CD14-positive monocyte (primary cell): ENCODE data around the gene PRKX. TPM values are rescaled to one million over a fixed set of nuclear protein-coding genes. Genes with fewer than 3 reads are reported as not detected.

Experiments
- DNase-seq, 3 donors: peaks; one replicate each; pipeline ENCODE4 v3.0.0-alpha.2; 2011 to 2022
- H2AFZ ChIP-seq: 2 replicates; pipeline ENCODE4 v1.6.0; 2012; ENCODE audit warnings: mild to moderate bottlenecking, low read depth, low read length, inconsistent platforms; ENCODE audit not compliant: insufficient read depth, poor library complexity, severe bottlenecking
- H3K27ac ChIP-seq, 2 donors: 1 replicate in 1 of 2; 2 replicates in 1 of 2; pipeline ENCODE4 v1.5.1; 2012 to 2013; ENCODE audit warnings: low read length in 2 of 2, control low read depth in 1 of 2, inconsistent platforms in 1 of 2, low read depth in 1 of 2, mild to moderate bottlenecking in 1 of 2
- H3K27me3 ChIP-seq, 2 donors: one replicate each; pipeline versions ENCODE4 v1.6.0 to v1.6.1; 2011 to 2013; ENCODE audit warnings: low read length in 2 of 2; ENCODE audit not compliant: control insufficient read depth in 2 of 2, insufficient read depth in 2 of 2
- H3K36me3 ChIP-seq, 2 donors: replicated peaks in 1 of 2; 1 replicate in 1 of 2; 2 replicates in 1 of 2; pipeline versions ENCODE4 v1.5.1 to v1.6.1; 2012 to 2013; ENCODE audit warnings: low read length in 2 of 2, control low read depth in 1 of 2, inconsistent platforms in 1 of 2, mild to moderate bottlenecking in 1 of 2; ENCODE audit not compliant: insufficient read depth in 2 of 2, control insufficient read depth in 1 of 2
- H3K4me1 ChIP-seq, 2 donors: 1 replicate in 1 of 2; 2 replicates in 1 of 2; pipeline versions ENCODE4 v1.5.1 to v1.6.1; 2012 to 2013; ENCODE audit warnings: low read length in 2 of 2, control low read depth in 1 of 2, inconsistent platforms in 1 of 2, mild to moderate bottlenecking in 1 of 2, moderate library complexity in 1 of 2; ENCODE audit not compliant: insufficient read depth in 2 of 2, control insufficient read depth in 1 of 2
- H3K4me2 ChIP-seq: replicated peaks from 2 replicates; pipeline ENCODE3; 2012; ENCODE audit warnings: low read length, moderate library complexity, mild to moderate bottlenecking; ENCODE audit not compliant: poor library complexity, severe bottlenecking; ENCODE audit errors: extremely low read depth
- H3K4me3 ChIP-seq, 3 experiments: fragments of 200-600 bp in 1 of 3; sonication (generic) in 1 of 3; replicated peaks in 1 of 3; 1 replicate in 2 of 3; 2 replicates in 1 of 3; pipeline ENCODE4 v1.5.1; 2011 to 2013; ENCODE audit warnings: low read length in 3 of 3, mild to moderate bottlenecking in 3 of 3, control low read depth in 2 of 3, low read depth in 2 of 3, inconsistent platforms in 1 of 3, moderate library complexity in 1 of 3
- H3K79me2 ChIP-seq: 2 replicates; pipeline ENCODE4 v1.6.0; 2012; ENCODE audit warnings: mild to moderate bottlenecking, control low read depth, inconsistent platforms, low read length, moderate library complexity; ENCODE audit not compliant: insufficient read depth
- H3K9ac ChIP-seq: 2 replicates; pipeline ENCODE4 v1.6.0; 2017; ENCODE audit warnings: low read length, mild to moderate bottlenecking; ENCODE audit not compliant: insufficient read depth, poor library complexity, severe bottlenecking
- H3K9me3 ChIP-seq, 2 donors: replicated peaks in 1 of 2; 1 replicate in 1 of 2; 2 replicates in 1 of 2; pipeline versions ENCODE4 v1.5.1 to v1.6.1; 2012 to 2013; ENCODE audit warnings: low read length in 2 of 2, control low read depth in 1 of 2; ENCODE audit not compliant: control insufficient read depth in 1 of 2, insufficient read depth in 1 of 2
- H4K20me1 ChIP-seq: 2 replicates; pipeline ENCODE4 v1.6.0; 2012; ENCODE audit warnings: mild to moderate bottlenecking, low read length, control low read depth, moderate library complexity; ENCODE audit not compliant: insufficient read depth
- H3K27ac Mint-ChIP-seq, 7 donors: one replicate each; pipeline ENCODE4 v1.8.0; 2020; ENCODE audit warnings: mild to moderate bottlenecking in 7 of 7, mixed read lengths in 7 of 7, moderate library complexity in 6 of 7, inconsistent platforms in 2 of 7
- H3K27me3 Mint-ChIP-seq, 3 donors: one replicate each; pipeline ENCODE4 v1.8.0; 2021 to 2022; ENCODE audit warnings: low read depth in 3 of 3, mild to moderate bottlenecking in 3 of 3, mixed read lengths in 3 of 3, moderate library complexity in 3 of 3, inconsistent platforms in 1 of 3
- H3K36me3 Mint-ChIP-seq, 2 donors: one replicate each; pipeline ENCODE4 v1.8.0; 2020; ENCODE audit warnings: mixed read lengths in 2 of 2, inconsistent platforms in 1 of 2, mild to moderate bottlenecking in 1 of 2
- H3K4me1 Mint-ChIP-seq: one replicate; pipeline ENCODE4 v1.8.0; 2020; ENCODE audit warnings: mild to moderate bottlenecking, mixed read lengths
- H3K4me3 Mint-ChIP-seq, 2 donors: one replicate each; pipeline ENCODE4 v1.8.0; 2020; ENCODE audit warnings: mild to moderate bottlenecking in 2 of 2, mixed read lengths in 2 of 2, moderate library complexity in 1 of 2
- H3K9me3 Mint-ChIP-seq, 7 donors: one replicate each; pipeline ENCODE4 v1.8.0; 2020 to 2022; ENCODE audit warnings: mixed read lengths in 7 of 7, mild to moderate bottlenecking in 6 of 7, moderate library complexity in 6 of 7, inconsistent platforms in 2 of 7
- CTCF ChIP-seq: fragments of 200-600 bp; IDR thresholded peaks from one replicate; pipeline ENCODE4 v1.8.0; 2022; ENCODE audit warnings: antibody characterized with exemption, mild to moderate bottlenecking
- WGBS: methylation state at CpG from one replicate; pipeline ENCODE4 v1.1.5; 2013; ENCODE audit warnings: missing lambda C conversion rate; ENCODE audit not compliant: insufficient coverage; 5-methylcytosine and 5-hydroxymethylcytosine counted together
- intact Hi-C, 2 donors: fragments of 100-400 bp; cut with micrococcal nuclease; formaldehyde crosslinking; loops; one replicate each; pipeline versions ENCODE4 v1.15.0 to v1.15.1; 2023
- polyA plus RNA-seq, 3 donors: library from polyadenylated mRNA; depleted of rRNA in 1 of 3; unstranded in 2 of 3; stranded (reverse) in 1 of 3; fragments of 300-500 nt in 2 of 3; fragments of >200 nt in 1 of 3; fragmentation: Illumina TruSeq in 2 of 3; gene quantifications; 1 replicate in 2 of 3; 2 replicates in 1 of 3; pipeline ENCODE4 v1.2.3, GENCODE V29; 2012 to 2021

The PRKX gene
- polyA plus RNA-seq, 3 donors, result 41.6 to 47.0 (median 46.2) TPM

GRCh38 chrX:3636803-3637202 lies 76.6 kb downstream of the PRKX start:
- no peak overlapping the region for H2AFZ ChIP-seq
- H3K79me2 ChIP-seq, result no peaks in the 10 kb centered on the region
- H4K20me1 ChIP-seq, result no peaks in the 10 kb centered on the region
- H3K27ac ChIP-seq, result no peak overlapping the region
- H3K36me3 Mint-ChIP-seq, result peaks cover 22 to 60% of the 10 kb centered on the region in 2 donors
- no peak overlapping the region for H3K4me3 Mint-ChIP-seq
- no peaks in the 10 kb centered on the region for H3K4me1 ChIP-seq
- H3K4me1 Mint-ChIP-seq, result no peaks in the 10 kb centered on the region
- no peak for TF ChIP-seq CTCF
- H3K4me2 ChIP-seq, result no peak overlapping the region
- no peak overlapping the region for H3K9ac ChIP-seq
- H3K36me3 ChIP-seq, result peaks cover 11 to 68% of the 10 kb centered on the region in 2 donors
- peaks cover 0 to 9% (median 3%) of the 10 kb centered on the region in 7 donors for H3K9me3 Mint-ChIP-seq
- DNase-seq, result no peak
- H3K9me3 ChIP-seq, result peaks cover 0 to 1% of the 10 kb centered on the region in 2 donors
- intact Hi-C loops, result no loop called here
- H3K27me3 ChIP-seq, result no peaks in the 10 kb centered on the region
- H3K27ac Mint-ChIP-seq, result no peak overlapping the region
- no peak overlapping the region for H3K4me3 ChIP-seq
- H3K27me3 Mint-ChIP-seq, result peaks cover 0 to 3% (median 2%) of the 10 kb centered on the region in 3 donors
- WGBS, result 100% methylated on average over 4 of the region's 4 CpGs

- Histone ChIP-seq H3K36me3 (peaks cover 21 to 76% of the 10 kb centered on the region in 2 donors), H3K27me3 (no peaks in the 10 kb centered on the region), H3K9ac (no peak overlapping the region), H3K79me2 (no peaks in the 10 kb centered on the region), H2AFZ (no peak overlapping the region), H3K4me1 (no peaks in the 10 kb centered on the region), H3K4me2 (no peak overlapping the region), H4K20me1 (peaks cover 5% of the 10 kb centered on the region), H3K9me3 (peaks cover 0 to 8% of the 10 kb centered on the region in 2 donors), H3K4me3 (no peak overlapping the region), H3K27ac (no peak overlapping the region)
- TF ChIP-seq CTCF, result no peak
- no peak overlapping the region for H3K4me3 Mint-ChIP-seq
- H3K9me3 Mint-ChIP-seq, result peaks cover 3 to 17% (median 6%) of the 10 kb centered on the region in 7 donors
- WGBS, result no CpG with 5 or more reads among the region's 3 CpGs
- peaks cover 41 to 78% of the 10 kb centered on the region in 2 donors for H3K36me3 Mint-ChIP-seq
- H3K27ac Mint-ChIP-seq, result no peak overlapping the region
- no peak for DNase-seq
- H3K27me3 Mint-ChIP-seq, result peaks cover 0 to 2% (median 0%) of the 10 kb centered on the region in 3 donors
- H3K4me1 Mint-ChIP-seq, result peaks cover 5% of the 10 kb centered on the region
- intact Hi-C loops, result no loop called here
Measured at GRCh38 chrX:3631196-3631595, 82.3 kb downstream of the PRKX start.
